22Rv1 (cell line): ENCODE measurements around the gene LMAN1.

Source experiments
- CTCF ChIP-seq: fragments of 450-650 bp; IDR thresholded peaks from 2 replicates; pipeline ENCODE4 v1.5.1; 2017; ENCODE audit warnings: mild to moderate bottlenecking
- ZFX ChIP-seq: fragments of 450-650 bp; IDR thresholded peaks from 2 replicates; pipeline ENCODE4 v1.6.1; 2017; ENCODE audit warnings: antibody characterized with exemption, borderline replicate concordance

GRCh38 chr18:59325965-59326364 is 33.1 kb downstream of the LMAN1 start:
- TF ChIP-seq CTCF (no peak), ZFX (no peak)
